HG03558 (cell line): ENCODE results near the gene CHMP1B.
"Not testable (repeated sequence)": the region's sequence is repeated elsewhere in the genome, so short reads cannot be mapped to it uniquely, and the experiment has no call there.

ENCODE experiments used
- ATAC-seq: cut with Tn5 transposase; IDR thresholded peaks from one replicate; pipeline ENCODE4 v1.9.1; 2021; ENCODE audit warnings: moderate number of reproducible peaks; ENCODE audit not compliant: unreplicated experiment; ENCODE audit errors: extremely low read depth

CHMP1B gene

GRCh38 chr18:11834772-11835171 is 16.4 kb upstream of the CHMP1B start:
- no peak for ATAC-seq

- ATAC-seq: no peak
These were observed 11.7 kb upstream of the CHMP1B start for GRCh38 chr18:11839556-11839955.

GRCh38 chr18:11840493-11840892 is 10.7 kb upstream of the CHMP1B start:
- no peak for ATAC-seq

- no peak for ATAC-seq
These were observed 8.7 kb upstream of the CHMP1B start for GRCh38 chr18:11842562-11842961.

GRCh38 chr18:11844436-11844835 is 6.8 kb upstream of the CHMP1B start:
- no peak for ATAC-seq

GRCh38 chr18:11845654-11846053 is 5.6 kb upstream of the CHMP1B start:
- ATAC-seq: no peak

GRCh38 chr18:11847811-11848210 is 3.4 kb upstream of the CHMP1B start:
- ATAC-seq: no peak

GRCh38 chr18:11849279-11849678 is 1.9 kb upstream of the CHMP1B start:
- ATAC-seq: no peak

- ATAC-seq: no peak
These were observed 1.2 kb upstream of the CHMP1B start for GRCh38 chr18:11849841-11850634.

- ATAC-seq: peak; percentile 21
These were observed 430 bp upstream of the CHMP1B start for GRCh38 chr18:11850821-11851145.

- no peak for ATAC-seq
These were observed 659 bp downstream of the CHMP1B start for GRCh38 chr18:11851806-11852337.

- ATAC-seq: not testable (repeated sequence)
These were observed 3.3 kb downstream of the CHMP1B start for GRCh38 chr18:11854554-11854953.

GRCh38 chr18:11857177-11857887 is 6.1 kb downstream of the CHMP1B start:
- no peak for ATAC-seq

GRCh38 chr18:11859282-11859830 is 8.1 kb downstream of the CHMP1B start:
- no peak for ATAC-seq

GRCh38 chr18:11859903-11860407 is 8.7 kb downstream of the CHMP1B start:
- ATAC-seq: no peak

GRCh38 chr18:11860594-11861450 is 9.6 kb downstream of the CHMP1B start:
- ATAC-seq: no peak

GRCh38 chr18:11861583-11862288 is 10.5 kb downstream of the CHMP1B start:
- no peak for ATAC-seq

GRCh38 chr18:11862468-11863137 is 11.4 kb downstream of the CHMP1B start:
- ATAC-seq: no peak

- ATAC-seq: no peak
These were observed 13.3 kb downstream of the CHMP1B start for GRCh38 chr18:11864471-11864870.
